CD14-positive monocyte (primary cell): ENCODE results near the gene RTN4IP1. TPM values are rescaled to one million over a fixed set of nuclear protein-coding genes. Genes with fewer than 3 reads are reported as not detected.

ENCODE experiments used
- DNase-seq, 3 donors: peaks; one replicate each; pipeline ENCODE4 v3.0.0-alpha.2; 2011 to 2022
- H2AFZ ChIP-seq: 2 replicates; pipeline ENCODE4 v1.6.0; 2012; ENCODE audit warnings: mild to moderate bottlenecking, low read depth, low read length, inconsistent platforms; ENCODE audit not compliant: insufficient read depth, poor library complexity, severe bottlenecking
- H3K27ac ChIP-seq, 2 donors: 1 replicate in 1 of 2; 2 replicates in 1 of 2; pipeline ENCODE4 v1.5.1; 2012 to 2013; ENCODE audit warnings: low read length in 2 of 2, control low read depth in 1 of 2, inconsistent platforms in 1 of 2, low read depth in 1 of 2, mild to moderate bottlenecking in 1 of 2
- H3K27me3 ChIP-seq, 2 donors: one replicate each; pipeline versions ENCODE4 v1.6.0 to v1.6.1; 2011 to 2013; ENCODE audit warnings: low read length in 2 of 2; ENCODE audit not compliant: control insufficient read depth in 2 of 2, insufficient read depth in 2 of 2
- H3K36me3 ChIP-seq, 2 donors: replicated peaks in 1 of 2; 1 replicate in 1 of 2; 2 replicates in 1 of 2; pipeline versions ENCODE4 v1.5.1 to v1.6.1; 2012 to 2013; ENCODE audit warnings: low read length in 2 of 2, control low read depth in 1 of 2, inconsistent platforms in 1 of 2, mild to moderate bottlenecking in 1 of 2; ENCODE audit not compliant: insufficient read depth in 2 of 2, control insufficient read depth in 1 of 2
- H3K4me1 ChIP-seq, 2 donors: 1 replicate in 1 of 2; 2 replicates in 1 of 2; pipeline versions ENCODE4 v1.5.1 to v1.6.1; 2012 to 2013; ENCODE audit warnings: low read length in 2 of 2, control low read depth in 1 of 2, inconsistent platforms in 1 of 2, mild to moderate bottlenecking in 1 of 2, moderate library complexity in 1 of 2; ENCODE audit not compliant: insufficient read depth in 2 of 2, control insufficient read depth in 1 of 2
- H3K4me2 ChIP-seq: replicated peaks from 2 replicates; pipeline ENCODE3; 2012; ENCODE audit warnings: low read length, moderate library complexity, mild to moderate bottlenecking; ENCODE audit not compliant: poor library complexity, severe bottlenecking; ENCODE audit errors: extremely low read depth
- H3K4me3 ChIP-seq, 3 experiments: fragments of 200-600 bp in 1 of 3; sonication (generic) in 1 of 3; replicated peaks in 1 of 3; 1 replicate in 2 of 3; 2 replicates in 1 of 3; pipeline ENCODE4 v1.5.1; 2011 to 2013; ENCODE audit warnings: low read length in 3 of 3, mild to moderate bottlenecking in 3 of 3, control low read depth in 2 of 3, low read depth in 2 of 3, inconsistent platforms in 1 of 3, moderate library complexity in 1 of 3
- H3K79me2 ChIP-seq: 2 replicates; pipeline ENCODE4 v1.6.0; 2012; ENCODE audit warnings: mild to moderate bottlenecking, control low read depth, inconsistent platforms, low read length, moderate library complexity; ENCODE audit not compliant: insufficient read depth
- H3K9ac ChIP-seq: 2 replicates; pipeline ENCODE4 v1.6.0; 2017; ENCODE audit warnings: low read length, mild to moderate bottlenecking; ENCODE audit not compliant: insufficient read depth, poor library complexity, severe bottlenecking
- H3K9me3 ChIP-seq, 2 donors: replicated peaks in 1 of 2; 1 replicate in 1 of 2; 2 replicates in 1 of 2; pipeline versions ENCODE4 v1.5.1 to v1.6.1; 2012 to 2013; ENCODE audit warnings: low read length in 2 of 2, control low read depth in 1 of 2; ENCODE audit not compliant: control insufficient read depth in 1 of 2, insufficient read depth in 1 of 2
- H4K20me1 ChIP-seq: 2 replicates; pipeline ENCODE4 v1.6.0; 2012; ENCODE audit warnings: mild to moderate bottlenecking, low read length, control low read depth, moderate library complexity; ENCODE audit not compliant: insufficient read depth
- H3K27ac Mint-ChIP-seq, 7 donors: one replicate each; pipeline ENCODE4 v1.8.0; 2020; ENCODE audit warnings: mild to moderate bottlenecking in 7 of 7, mixed read lengths in 7 of 7, moderate library complexity in 6 of 7, inconsistent platforms in 2 of 7
- H3K27me3 Mint-ChIP-seq, 3 donors: one replicate each; pipeline ENCODE4 v1.8.0; 2021 to 2022; ENCODE audit warnings: low read depth in 3 of 3, mild to moderate bottlenecking in 3 of 3, mixed read lengths in 3 of 3, moderate library complexity in 3 of 3, inconsistent platforms in 1 of 3
- H3K36me3 Mint-ChIP-seq, 2 donors: one replicate each; pipeline ENCODE4 v1.8.0; 2020; ENCODE audit warnings: mixed read lengths in 2 of 2, inconsistent platforms in 1 of 2, mild to moderate bottlenecking in 1 of 2
- H3K4me1 Mint-ChIP-seq: one replicate; pipeline ENCODE4 v1.8.0; 2020; ENCODE audit warnings: mild to moderate bottlenecking, mixed read lengths
- H3K4me3 Mint-ChIP-seq, 2 donors: one replicate each; pipeline ENCODE4 v1.8.0; 2020; ENCODE audit warnings: mild to moderate bottlenecking in 2 of 2, mixed read lengths in 2 of 2, moderate library complexity in 1 of 2
- H3K9me3 Mint-ChIP-seq, 7 donors: one replicate each; pipeline ENCODE4 v1.8.0; 2020 to 2022; ENCODE audit warnings: mixed read lengths in 7 of 7, mild to moderate bottlenecking in 6 of 7, moderate library complexity in 6 of 7, inconsistent platforms in 2 of 7
- CTCF ChIP-seq: fragments of 200-600 bp; IDR thresholded peaks from one replicate; pipeline ENCODE4 v1.8.0; 2022; ENCODE audit warnings: antibody characterized with exemption, mild to moderate bottlenecking
- WGBS: methylation state at CpG from one replicate; pipeline ENCODE4 v1.1.5; 2013; ENCODE audit warnings: missing lambda C conversion rate; ENCODE audit not compliant: insufficient coverage; 5-methylcytosine and 5-hydroxymethylcytosine counted together
- intact Hi-C, 2 donors: fragments of 100-400 bp; cut with micrococcal nuclease; formaldehyde crosslinking; loops; one replicate each; pipeline versions ENCODE4 v1.15.0 to v1.15.1; 2023
- polyA plus RNA-seq, 3 donors: library from polyadenylated mRNA; depleted of rRNA in 1 of 3; unstranded in 2 of 3; stranded (reverse) in 1 of 3; fragments of 300-500 nt in 2 of 3; fragments of >200 nt in 1 of 3; fragmentation: Illumina TruSeq in 2 of 3; gene quantifications; 1 replicate in 2 of 3; 2 replicates in 1 of 3; pipeline ENCODE4 v1.2.3, GENCODE V29; 2012 to 2021

The RTN4IP1 gene
- polyA plus RNA-seq, 3 donors: 3.5 to 6.7 (median 4.5) TPM

GRCh38 chr6:106529438-106529837, 99.9 kb downstream of the RTN4IP1 start:
- Mint-ChIP-seq H3K4me3 (no peak overlapping the region), H3K36me3 (peaks cover 72 to 87% of the 10 kb centered on the region in 2 donors), H3K9me3 (no peaks in the 10 kb centered on the region), H3K4me1 (peaks cover 43% of the 10 kb centered on the region), H3K27ac (peak overlapping the region in 1 of 7 donors; percentile 52), H3K27me3 (peaks cover 0 to 1% (median 0%) of the 10 kb centered on the region in 3 donors)
- intact Hi-C loops: no loop called here
- no peak for TF ChIP-seq CTCF
- Histone ChIP-seq H3K27me3 (no peaks in the 10 kb centered on the region), H3K9ac (no peak overlapping the region), H3K79me2 (peaks cover 100% of the 10 kb centered on the region), H3K36me3 (peaks cover 77 to 95% of the 10 kb centered on the region in 2 donors), H3K9me3 (no peaks in the 10 kb centered on the region), H3K27ac (peak overlapping the region in 1 of 2 donors; percentile 39), H3K4me1 (peaks cover 26 to 41% of the 10 kb centered on the region in 2 donors), H2AFZ (no peak overlapping the region), H3K4me3 (no peak overlapping the region), H4K20me1 (no peaks in the 10 kb centered on the region), H3K4me2 (no peak overlapping the region)
- DNase-seq: no peak
- WGBS: no CpG with 5 or more reads among the region's 3 CpGs

GRCh38 chr6:106528521-106528920, 100.8 kb downstream of the RTN4IP1 start:
- Histone ChIP-seq H3K79me2 (peaks cover 100% of the 10 kb centered on the region), H2AFZ (no peak overlapping the region), H3K9me3 (no peaks in the 10 kb centered on the region), H3K4me3 (no peak overlapping the region), H3K9ac (no peak overlapping the region), H3K27me3 (no peaks in the 10 kb centered on the region), H3K27ac (peak overlapping the region in 1 of 2 donors; percentile 44), H3K4me2 (no peak overlapping the region), H3K4me1 (peaks cover 26 to 41% of the 10 kb centered on the region in 2 donors), H4K20me1 (no peaks in the 10 kb centered on the region), H3K36me3 (peaks cover 73 to 86% of the 10 kb centered on the region in 2 donors)
- intact Hi-C loops: no loop called here
- Mint-ChIP-seq H3K4me3 (no peak overlapping the region), H3K36me3 (peaks cover 65 to 78% of the 10 kb centered on the region in 2 donors), H3K9me3 (no peaks in the 10 kb centered on the region), H3K27me3 (peaks cover 0 to under 1% (median 0%) of the 10 kb centered on the region in 3 donors), H3K27ac (peak overlapping the region in 5 of 7 donors; percentile 0 to 75 (median 35)), H3K4me1 (peaks cover 44% of the 10 kb centered on the region)
- WGBS: no CpG with 5 or more reads among the region's 2 CpGs
- TF ChIP-seq CTCF: no peak
- no peak for DNase-seq
